ENCODE results near the gene CDH23.

DNA sequence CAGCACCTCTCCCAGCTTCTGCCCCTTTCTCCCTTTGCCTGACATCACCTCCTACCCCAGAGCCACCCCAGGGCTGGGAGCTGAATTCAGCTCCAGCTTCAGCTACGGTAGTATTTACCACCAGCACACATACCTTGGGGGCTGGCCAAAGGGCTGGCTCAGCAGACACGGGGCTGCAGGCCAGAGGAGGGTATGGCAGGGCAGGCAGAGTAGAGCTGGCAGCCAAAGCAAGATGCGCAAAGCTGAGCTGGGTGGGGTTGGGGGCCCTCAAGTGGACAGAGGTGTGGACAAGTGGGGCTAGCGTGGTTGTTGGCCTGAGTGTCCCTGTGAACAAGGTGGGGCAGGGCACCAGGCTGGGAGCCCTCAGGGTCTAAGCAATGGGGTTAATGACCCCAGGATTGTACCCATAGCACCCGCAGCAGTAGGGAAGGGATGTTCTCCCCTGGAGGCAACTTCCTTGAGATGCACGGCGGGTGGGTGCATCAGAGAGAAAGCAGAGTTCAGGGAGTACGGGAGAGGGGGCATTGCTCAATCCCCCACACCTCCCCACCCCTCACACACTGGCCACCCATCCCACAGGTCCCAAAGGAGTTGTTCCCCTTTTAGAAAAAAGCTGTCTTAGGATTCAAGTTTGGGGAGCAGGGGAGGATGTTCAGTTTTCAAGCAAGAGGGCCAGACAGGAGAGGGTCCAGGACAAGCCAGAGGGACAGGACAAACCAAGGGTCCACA, 368.6 kb downstream of the CDH23 start:
- TF ChIP-seq CTCF (conservative IDR thresholded peaks at IDR 0.05; ENCODE audit: low read length), result no peak
- TF ChIP-seq EZH2phosphoT487 (IDR thresholded peaks at IDR 0.05; ENCODE audit: borderline replicate concordance), result no peak

All from Loucy (cell line).